ENCODE measurements around the gene BTBD3. TPM values are rescaled to one million over a fixed set of nuclear protein-coding genes. Genes with fewer than 3 reads are reported as not detected.
A peak's percentile ranks its signal among the peaks of the same experiment; 100 is the strongest.

The BTBD3 gene
- 22.4 and 35.1 TPM in 2 replicates for total RNA-seq

GRCh38 chr20:11917663-11918062 is at the start of gene BTBD3:
Gene BTBD3, plus strand, starts transcription at chr20:11917893. Its CDS starts 383 bp downstream, at chr20:11918276.
- TF ChIP-seq CTCF (conservative IDR thresholded peaks at IDR 0.05; ENCODE audit: low read depth, low read length): no peak
- peak within 1 kb of the TSS; percentile 19 for H3K4me3 ChIP-seq (ENCODE audit: low read depth, low read length)
- DNase-seq (ENCODE audit: low read depth): peak; percentile 9

GRCh38 chr20:11869641-11870040 is 48.1 kb upstream of the BTBD3 start:
- DNase-seq (ENCODE audit: low read depth): no peak
- no peak for TF ChIP-seq CTCF (conservative IDR thresholded peaks at IDR 0.05; ENCODE audit: low read depth, low read length)

GRCh38 chr20:11870411-11870810 is 47.3 kb upstream of the BTBD3 start:
- no peak for TF ChIP-seq CTCF (conservative IDR thresholded peaks at IDR 0.05; ENCODE audit: low read depth, low read length)
- DNase-seq (ENCODE audit: low read depth): no peak
- H3K4me3 ChIP-seq (ENCODE audit: low read depth, low read length): no peak overlapping the region

More at GRCh38 chr20:11869641-11870040, 48.1 kb upstream of the BTBD3 start:
- no peak overlapping the region for H3K4me3 ChIP-seq (ENCODE audit: low read depth, low read length)

GRCh38 chr20:11876555-11876954 is 41.1 kb upstream of the BTBD3 start:
- no peak overlapping the region for H3K4me3 ChIP-seq (ENCODE audit: low read depth, low read length)
- TF ChIP-seq CTCF (conservative IDR thresholded peaks at IDR 0.05; ENCODE audit: low read depth, low read length): no peak
- no peak for DNase-seq (ENCODE audit: low read depth)

- H3K4me3 ChIP-seq (ENCODE audit: low read depth, low read length): no peak overlapping the region
- TF ChIP-seq CTCF (conservative IDR thresholded peaks at IDR 0.05; ENCODE audit: low read depth, low read length): no peak
- DNase-seq (ENCODE audit: low read depth): no peak
Measured at GRCh38 chr20:11880680-11881079, 37.0 kb upstream of the BTBD3 start.

- DNase-seq (ENCODE audit: low read depth): no peak
- no peak overlapping the region for H3K4me3 ChIP-seq (ENCODE audit: low read depth, low read length)
- no peak for TF ChIP-seq CTCF (conservative IDR thresholded peaks at IDR 0.05; ENCODE audit: low read depth, low read length)
Measured at GRCh38 chr20:11881449-11881848, 36.2 kb upstream of the BTBD3 start.

- no peak for TF ChIP-seq CTCF (conservative IDR thresholded peaks at IDR 0.05; ENCODE audit: low read depth, low read length)
- H3K4me3 ChIP-seq (ENCODE audit: low read depth, low read length): no peak overlapping the region
- DNase-seq (ENCODE audit: low read depth): no peak
Measured at GRCh38 chr20:11882651-11883050, 35.0 kb upstream of the BTBD3 start.
